Activated CD4-positive, alpha-beta T cell treated with anti-CD3 and anti-CD28 coated beads, Interleukin-2, Interleukin-6, amounts not matched to agents 100 ng/mL and 50 ng/mL, durations not matched to agents 16 hours and 8 hours (primary cell): ENCODE results near the gene MGAT5B.
"Not testable (repeated sequence)": the region's sequence is repeated elsewhere in the genome, so short reads cannot be mapped to it uniquely, and the experiment has no call there.

Source experiments
- DNase-seq: peaks from one replicate; pipeline ENCODE4 v3.0.0-alpha.2; 2020

The MGAT5B gene

GRCh38 chr17:76955191-76955590 is 87.0 kb downstream of the MGAT5B start:
- no peak for DNase-seq

GRCh38 chr17:76956846-76957540 is 88.8 kb downstream of the MGAT5B start:
- no peak for DNase-seq

GRCh38 chr17:76957678-76958464 is 89.7 kb downstream of the MGAT5B start:
- no peak for DNase-seq

- DNase-seq: no peak
These were observed 90.8 kb downstream of the MGAT5B start for GRCh38 chr17:76958974-76959373.

GRCh38 chr17:76961869-76962268 is 93.7 kb downstream of the MGAT5B start:
- no peak for DNase-seq

- DNase-seq: no peak
These were observed 94.7 kb downstream of the MGAT5B start for GRCh38 chr17:76962858-76963257.

- DNase-seq: no peak
These were observed 97.8 kb downstream of the MGAT5B start for GRCh38 chr17:76966016-76966415.

GRCh38 chr17:76966486-76967181 is 98.4 kb downstream of the MGAT5B start:
- DNase-seq: no peak

- no peak for DNase-seq
These were observed 99.6 kb downstream of the MGAT5B start for GRCh38 chr17:76967762-76968161.

- DNase-seq: peak; percentile 28
These were observed 100.7 kb downstream of the MGAT5B start for GRCh38 chr17:76968707-76969597.

- DNase-seq: no peak
These were observed 101.5 kb downstream of the MGAT5B start for GRCh38 chr17:76969598-76970172.

GRCh38 chr17:76970228-76970627 is 102.0 kb downstream of the MGAT5B start:
- DNase-seq: not testable (repeated sequence)

GRCh38 chr17:76972046-76972641 is 103.9 kb downstream of the MGAT5B start:
- DNase-seq: no peak

- DNase-seq: no peak
These were observed 104.8 kb downstream of the MGAT5B start for GRCh38 chr17:76973040-76973439.

- DNase-seq: no peak
These were observed 106.5 kb downstream of the MGAT5B start for GRCh38 chr17:76974721-76975120.

GRCh38 chr17:76978050-76978449 is 109.8 kb downstream of the MGAT5B start:
- not testable (repeated sequence) for DNase-seq

GRCh38 chr17:76981545-76982295 is 113.5 kb downstream of the MGAT5B start:
- DNase-seq: no peak

- no peak for DNase-seq
These were observed 114.3 kb downstream of the MGAT5B start for GRCh38 chr17:76982408-76983074.

GRCh38 chr17:76983075-76983775 is 115.0 kb downstream of the MGAT5B start:
- DNase-seq: no peak

- no peak for DNase-seq
These were observed 118.2 kb downstream of the MGAT5B start for GRCh38 chr17:76986365-76986764.
